NOMO-1 treated with dmso at 0.1 percent for 144 hours (cell line): ENCODE results near the gene SLC6A13.
A peak's percentile ranks its signal among the peaks of the same experiment; 100 is the strongest.
"Not testable (repeated sequence)": the region's sequence is repeated elsewhere in the genome, so short reads cannot be mapped to it uniquely, and the experiment has no call there.

Source experiments
- DNase-seq: peaks from one replicate; lab custom pipeline; 2025; ENCODE audit not compliant: unreplicated experiment; lab: John Stamatoyannopoulos, UW

Gene SLC6A13

DNA sequence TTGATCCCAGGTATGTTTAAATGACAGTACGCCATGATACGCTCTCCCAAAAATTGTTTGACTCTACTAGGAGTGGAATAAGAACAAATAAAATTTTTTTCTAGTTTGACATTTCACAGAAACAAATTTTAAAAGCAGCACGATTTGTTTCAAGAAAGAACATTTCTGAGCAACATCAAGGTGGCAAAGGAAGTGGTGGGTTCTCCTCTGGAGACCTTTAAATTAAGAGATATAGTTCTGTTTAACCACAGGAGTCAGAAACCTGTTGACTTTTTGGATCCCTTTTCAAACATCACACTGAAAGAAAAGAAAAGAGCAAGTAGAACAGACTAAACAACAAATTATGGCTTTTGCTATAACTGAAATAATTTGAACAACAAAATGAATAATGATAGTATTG is 2.5 kb upstream of the SLC6A13 start:
- no peak for DNase-seq

DNA sequence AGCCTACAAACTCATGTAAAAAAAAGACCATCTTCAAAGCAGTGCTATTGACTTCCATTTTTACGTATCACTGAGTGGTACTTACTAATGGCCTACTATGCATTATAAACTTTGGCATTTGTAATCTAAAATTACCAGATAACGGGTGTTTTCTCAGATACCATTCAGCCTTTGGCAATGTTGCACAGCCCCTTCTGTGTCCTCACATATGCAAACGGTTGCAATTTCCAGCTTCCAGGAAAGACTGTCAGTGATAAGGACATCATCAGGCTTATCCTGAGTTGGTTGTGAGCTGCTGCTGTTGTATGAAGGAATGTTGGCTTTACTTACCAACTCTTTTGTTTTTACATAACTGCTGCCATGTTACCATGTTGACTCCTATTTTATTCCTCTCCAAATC is 1.6 kb upstream of the SLC6A13 start:
- DNase-seq: no peak

GRCh38 chr12:263574-263973 is 938 bp upstream of the SLC6A13 start:
- no peak for DNase-seq

GRCh38 chr12:262113-262512 is 523 bp downstream of the SLC6A13 start:
- no peak for DNase-seq

DNA sequence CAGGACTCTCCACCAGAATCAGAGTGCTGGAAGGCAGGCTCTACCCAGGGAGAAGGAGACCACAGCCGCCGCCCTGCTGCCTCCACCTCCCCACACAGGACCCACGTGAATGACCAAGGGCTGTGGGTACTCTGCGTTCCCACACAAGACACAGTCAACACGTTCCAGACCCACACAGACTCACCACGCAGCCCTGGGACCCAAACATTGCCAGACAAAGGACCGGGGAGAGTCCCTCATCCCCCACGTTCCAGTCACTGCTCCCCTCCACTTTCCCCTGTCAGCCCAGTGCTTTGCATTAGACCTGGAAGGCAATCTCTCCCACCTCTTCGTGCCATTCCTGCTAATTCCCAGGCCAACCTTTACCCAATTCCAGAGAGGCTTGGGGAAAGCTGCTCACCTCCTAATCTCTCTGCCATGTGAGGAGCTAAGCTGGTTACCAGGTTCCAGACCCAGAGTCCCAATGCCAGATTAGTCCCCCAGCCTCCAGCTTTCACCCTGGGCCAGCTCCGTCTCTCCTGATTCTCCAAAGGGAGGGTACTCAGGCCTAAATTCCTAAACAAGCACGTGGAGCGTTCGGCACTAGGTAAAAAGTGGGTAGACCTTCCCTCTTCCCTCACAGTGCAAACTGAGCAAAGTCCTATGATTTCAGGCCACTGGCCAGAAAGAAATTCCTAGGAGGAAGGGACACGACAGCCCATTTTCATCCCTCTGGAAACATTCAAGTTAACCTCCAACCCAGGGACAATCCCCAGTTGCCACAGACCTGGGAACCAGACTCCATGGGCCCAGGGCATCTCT is 4.9 kb downstream of the SLC6A13 start:
- DNase-seq: no peak

DNA sequence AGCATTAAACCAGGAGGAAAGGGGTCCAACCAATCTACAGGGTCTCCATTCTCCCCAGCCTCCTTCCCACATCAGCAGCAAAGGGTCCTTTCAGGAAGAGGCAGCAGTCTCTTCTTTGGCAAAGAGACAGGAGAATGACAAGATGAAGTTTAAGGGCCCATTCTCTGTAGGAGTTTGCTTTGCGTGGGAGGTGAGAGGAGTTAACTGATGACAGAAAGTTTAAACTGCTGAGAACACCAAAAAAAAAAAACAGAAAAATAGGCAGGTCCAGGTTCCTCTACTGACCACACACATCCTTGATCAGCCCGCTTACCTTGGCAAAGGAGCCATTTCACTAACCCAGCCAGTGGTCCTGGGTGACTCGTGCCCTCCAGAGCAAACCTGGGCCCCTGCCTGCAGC is 5.7 kb downstream of the SLC6A13 start:
- DNase-seq: no peak

- no peak for DNase-seq
Measured at GRCh38 chr12:256225-256624, 6.4 kb downstream of the SLC6A13 start.

DNA sequence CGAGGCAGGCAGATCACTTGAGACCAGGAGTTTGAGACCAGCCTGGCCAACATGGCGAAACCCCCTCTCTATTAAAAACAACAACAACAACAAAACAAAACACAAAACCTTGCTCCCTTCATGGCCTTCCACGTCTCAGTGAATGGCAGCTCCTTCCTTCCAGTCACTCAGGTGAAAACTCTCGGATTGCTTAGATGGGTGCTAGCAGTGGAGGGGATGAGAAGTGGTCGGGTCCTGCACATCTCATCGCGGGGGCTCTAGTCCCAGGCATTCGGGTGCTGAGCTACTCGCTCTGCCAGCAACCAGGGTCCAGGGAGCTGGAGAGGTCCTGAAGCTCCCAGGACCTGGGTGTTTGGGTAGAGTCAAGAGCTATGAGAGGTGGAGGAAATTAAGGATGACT is 7.7 kb downstream of the SLC6A13 start:
- no peak for DNase-seq

DNA sequence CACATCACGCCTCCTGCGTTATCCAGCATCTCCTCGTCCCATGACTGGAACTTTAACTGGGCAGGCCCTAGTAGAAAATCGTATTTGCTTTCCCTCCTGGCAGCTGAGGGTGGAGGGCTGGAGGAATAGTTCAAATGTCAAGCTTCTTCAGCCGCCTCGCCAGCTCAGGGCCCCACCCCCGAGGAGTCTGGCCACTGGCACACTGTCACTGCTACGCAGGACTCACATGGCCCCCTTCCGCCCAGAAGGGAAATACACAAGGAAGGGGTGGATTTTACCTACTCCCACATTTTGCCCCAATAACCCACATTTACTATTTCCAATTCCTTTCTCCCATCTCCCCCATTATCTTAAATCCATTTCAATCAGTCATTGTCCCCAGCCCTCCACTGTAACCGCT is 8.6 kb downstream of the SLC6A13 start:
- DNase-seq: no peak

GRCh38 chr12:253116-253831 is 9.4 kb downstream of the SLC6A13 start:
- no peak for DNase-seq

DNA sequence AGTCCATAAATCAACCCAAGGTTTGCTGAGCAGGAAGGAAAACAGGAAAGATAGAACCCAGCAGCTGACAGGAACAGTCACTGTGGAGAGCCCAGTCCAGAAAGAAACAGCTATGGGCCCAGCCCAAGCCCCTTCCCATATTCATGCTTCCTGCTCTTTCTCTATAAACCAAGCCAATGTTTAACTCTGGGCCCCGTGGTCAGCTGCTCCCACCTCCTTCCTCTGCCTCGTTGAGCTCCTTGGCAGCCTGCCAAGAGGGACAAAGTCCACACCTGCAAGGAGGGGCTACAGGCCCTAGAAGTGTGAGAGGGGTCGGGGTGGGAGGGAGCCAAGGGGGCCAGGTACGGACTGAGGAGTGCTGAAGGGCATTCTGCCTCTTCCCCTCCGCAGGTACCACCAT is 10.0 kb downstream of the SLC6A13 start:
- DNase-seq: no peak

DNA sequence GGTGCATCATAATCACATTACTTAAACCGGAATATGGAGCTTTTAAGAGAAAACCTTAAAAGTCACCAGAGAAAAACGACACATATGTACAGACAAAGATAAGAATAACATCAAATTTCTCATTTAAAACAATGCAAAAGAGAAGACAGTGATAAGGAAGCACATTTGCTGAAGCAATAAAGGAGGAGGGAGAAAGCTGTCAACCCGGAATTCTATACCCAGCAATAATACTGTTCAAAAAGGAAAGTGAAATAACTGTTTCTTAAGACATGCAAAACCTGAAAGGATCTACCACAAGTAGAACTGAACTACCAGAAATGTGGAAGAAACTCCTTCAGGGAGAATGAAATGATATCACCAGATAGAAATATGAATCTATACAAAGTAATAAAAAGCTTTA is 15.4 kb downstream of the SLC6A13 start:
- no peak for DNase-seq

DNA sequence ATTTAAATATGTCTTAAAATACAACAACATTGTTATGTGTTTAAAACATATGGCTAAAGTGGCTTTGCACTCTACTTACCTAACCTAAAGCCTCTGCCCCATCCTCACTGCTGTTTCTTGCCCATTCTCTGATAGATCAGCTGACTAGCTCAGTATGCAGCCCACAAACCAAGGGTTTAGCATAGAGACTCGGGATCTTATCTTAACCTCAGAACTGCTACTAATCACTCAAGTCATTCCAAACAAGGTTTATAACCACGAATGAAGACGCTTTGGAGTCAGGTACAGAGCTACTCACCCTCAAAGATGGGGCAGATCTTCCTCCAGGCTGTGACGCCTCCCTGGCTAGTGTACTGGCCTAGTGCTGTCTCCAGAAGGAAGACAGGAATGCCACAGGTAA is 19.3 kb downstream of the SLC6A13 start:
- DNase-seq: no peak

DNA sequence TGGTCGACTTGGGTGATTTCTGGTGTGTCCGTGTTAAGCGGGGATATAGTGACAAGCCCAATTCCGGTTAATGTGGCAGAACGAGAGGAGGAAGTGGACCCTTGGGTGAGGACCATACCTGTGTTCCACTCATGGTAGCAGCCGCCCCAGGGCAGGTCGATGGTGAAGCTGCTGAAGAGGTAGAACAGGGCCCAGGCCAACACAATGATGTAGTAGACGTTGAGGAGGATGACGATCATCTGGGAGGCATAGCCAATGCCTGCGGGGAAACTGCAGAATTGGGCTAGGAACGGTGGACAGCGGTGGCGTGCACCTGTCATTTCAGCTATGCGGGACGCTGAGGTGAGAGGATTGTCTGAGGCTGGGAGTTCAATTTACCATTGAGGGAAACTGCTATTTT is 20.1 kb downstream of the SLC6A13 start:
- DNase-seq: no peak

GRCh38 chr12:241266-241665 is 21.4 kb downstream of the SLC6A13 start:
- no peak for DNase-seq

DNA sequence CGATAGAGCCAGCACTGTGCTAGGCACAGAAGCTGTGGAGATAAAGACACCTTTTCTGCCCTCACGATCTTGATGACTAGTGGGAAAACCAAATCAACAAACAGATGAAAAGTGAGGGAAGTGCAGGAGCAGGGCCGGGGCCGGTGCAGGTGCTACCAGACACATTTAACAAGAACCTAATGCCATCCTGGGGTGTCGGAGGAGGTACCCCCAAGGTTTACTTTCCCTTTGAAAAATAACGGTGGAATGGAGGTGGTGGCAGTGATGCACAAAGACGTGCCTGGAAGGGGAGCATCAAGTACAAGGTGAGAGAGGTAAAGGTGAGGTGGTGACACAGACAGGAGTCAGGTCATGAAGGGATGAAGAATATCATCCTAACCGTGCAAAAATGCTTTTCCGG is 22.1 kb downstream of the SLC6A13 start:
- DNase-seq: no peak

GRCh38 chr12:238736-239398 is 23.8 kb downstream of the SLC6A13 start:
- DNase-seq: no peak

DNA sequence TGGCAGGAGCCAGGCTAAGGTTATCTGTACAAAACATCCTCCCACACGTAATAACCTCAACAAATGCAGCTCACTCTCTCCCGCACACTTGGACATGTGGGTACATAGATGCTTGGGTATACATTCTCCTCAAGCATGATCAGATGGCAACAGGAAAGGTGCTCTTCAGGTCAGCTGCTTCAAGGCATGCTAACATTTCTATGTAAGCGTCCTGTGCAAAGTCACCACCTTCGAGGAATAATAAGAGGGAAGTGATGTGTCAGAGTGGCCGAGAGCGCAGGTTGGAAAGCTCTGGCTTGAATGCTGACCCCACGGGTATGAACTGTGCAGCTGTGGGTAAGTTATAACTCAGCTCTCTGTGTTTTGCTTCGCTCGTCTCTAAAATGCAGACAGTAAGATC is 24.5 kb downstream of the SLC6A13 start:
- DNase-seq: no peak

- DNase-seq: peak; percentile 29
Measured at GRCh38 chr12:237026-237815, 25.4 kb downstream of the SLC6A13 start.

GRCh38 chr12:236445-236844 is 26.2 kb downstream of the SLC6A13 start:
- DNase-seq: no peak

GRCh38 chr12:235967-236366 is 26.7 kb downstream of the SLC6A13 start:
- not testable (repeated sequence) for DNase-seq
